Vagina (tissue), 2 donors: ENCODE data around the gene TMEM134. TPM values are rescaled to one million over a fixed set of nuclear protein-coding genes. Genes with fewer than 3 reads are reported as not detected.
"Not testable (repeated sequence)": the region's sequence is repeated elsewhere in the genome, so short reads cannot be mapped to it uniquely, and the experiment has no call there.

Source experiments
- DNase-seq, 2 donors: peaks; one replicate each; pipeline ENCODE4 v3.0.0-alpha.2; 2017; ENCODE audit errors: extremely low spot score in 2 of 2
- H3K27ac ChIP-seq: fragments of 200-600 bp; sonication (generic); one replicate; pipeline ENCODE4 v1.5.1; 2019
- H3K27me3 ChIP-seq: fragments of 200-600 bp; sonication (generic); one replicate; pipeline ENCODE4 v1.5.1; 2019
- H3K36me3 ChIP-seq, 2 donors: fragments of 200-600 bp; sonication (generic); one replicate each; pipeline ENCODE4 v1.5.1; 2017 to 2019
- H3K4me1 ChIP-seq: fragments of 200-600 bp; sonication (generic); one replicate; pipeline ENCODE4 v1.5.1; 2019
- H3K4me3 ChIP-seq, 2 donors: fragments of 200-600 bp; sonication (generic); 1 replicate in 1 of 2; 2 replicates in 1 of 2; pipeline ENCODE4 v1.5.1; 2016 to 2019
- H3K9me3 ChIP-seq: fragments of 200-600 bp; sonication (generic); one replicate; pipeline ENCODE4 v1.5.1; 2019
- POLR2A ChIP-seq, 2 donors: fragments of 450-650 bp; IDR thresholded peaks; one replicate each; pipeline ENCODE4 v1.6.1; 2017; ENCODE audit warnings: antibody characterized with exemption in 2 of 2, mild to moderate bottlenecking in 2 of 2, moderate library complexity in 2 of 2
- POLR2AphosphoS5 ChIP-seq, 2 donors: sonication (generic); formaldehyde crosslinking; IDR thresholded peaks; one replicate each; pipeline ENCODE4 v1.9.0; 2017; ENCODE audit warnings: antibody characterized with exemption in 2 of 2, mild to moderate bottlenecking in 2 of 2, low read depth in 1 of 2; ENCODE audit not compliant: insufficient read depth in 1 of 2
- intact Hi-C: fragments of 100-400 bp; cut with DNase I; formaldehyde crosslinking; loops from one replicate; pipeline ENCODE4 v1.15.1; 2023
- total RNA-seq: library from RNA; depleted of rRNA; stranded (reverse); fragments of >200 nt; gene quantifications from one replicate; pipeline ENCODE4 v1.2.3, GENCODE V29; 2016
- TF ChIP-seq, protein P1 (sequence below), 3 experiments: fragments of 450-650 bp in 2 of 3; fragments of 200-600 bp in 1 of 3; sonication (generic) in 1 of 3; IDR thresholded peaks; one replicate each; pipeline ENCODE4 v1.5.1; 2017 to 2019; ENCODE audit warnings: antibody characterized with exemption in 3 of 3, mild to moderate bottlenecking in 2 of 3, moderate library complexity in 2 of 3

Gene TMEM134
- total RNA-seq, 1 donor from 2014 or later: 88.6 TPM

DNA sequence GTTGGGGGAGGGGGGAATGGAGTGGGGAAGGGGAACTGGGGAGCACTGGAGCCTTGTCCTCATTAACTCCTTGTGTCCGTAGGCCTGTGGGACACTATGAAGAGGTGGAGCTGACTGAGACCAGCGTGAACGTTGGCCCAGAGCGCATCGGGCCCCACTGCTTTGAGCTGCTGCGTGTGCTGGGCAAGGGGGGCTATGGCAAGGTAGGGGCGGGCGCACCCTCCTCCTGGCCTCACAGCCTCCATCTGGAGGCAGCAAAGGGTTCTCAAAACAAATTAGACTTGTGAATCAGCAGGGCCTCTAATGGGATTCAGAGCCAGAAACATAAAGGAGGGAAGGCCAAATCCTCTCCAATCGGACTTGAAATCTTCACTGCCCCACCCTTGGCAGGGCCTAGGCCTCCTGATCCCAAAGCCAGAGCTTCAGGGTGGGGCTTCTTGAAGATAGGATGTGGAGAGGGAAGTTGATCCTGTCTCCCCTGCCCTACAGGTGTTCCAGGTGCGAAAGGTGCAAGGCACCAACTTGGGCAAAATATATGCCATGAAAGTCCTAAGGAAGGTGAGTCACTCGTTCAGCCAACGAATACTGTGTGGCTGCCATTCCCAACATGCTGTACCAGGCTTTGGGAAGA lies 39.9 kb downstream of the TMEM134 start:
- DNase-seq: no peak
- H3K4me1 ChIP-seq: peaks cover 29% of the 10 kb centered on the region
- H3K27ac ChIP-seq: peak overlapping the region; percentile 92
- TF ChIP-seq, protein P1, sequence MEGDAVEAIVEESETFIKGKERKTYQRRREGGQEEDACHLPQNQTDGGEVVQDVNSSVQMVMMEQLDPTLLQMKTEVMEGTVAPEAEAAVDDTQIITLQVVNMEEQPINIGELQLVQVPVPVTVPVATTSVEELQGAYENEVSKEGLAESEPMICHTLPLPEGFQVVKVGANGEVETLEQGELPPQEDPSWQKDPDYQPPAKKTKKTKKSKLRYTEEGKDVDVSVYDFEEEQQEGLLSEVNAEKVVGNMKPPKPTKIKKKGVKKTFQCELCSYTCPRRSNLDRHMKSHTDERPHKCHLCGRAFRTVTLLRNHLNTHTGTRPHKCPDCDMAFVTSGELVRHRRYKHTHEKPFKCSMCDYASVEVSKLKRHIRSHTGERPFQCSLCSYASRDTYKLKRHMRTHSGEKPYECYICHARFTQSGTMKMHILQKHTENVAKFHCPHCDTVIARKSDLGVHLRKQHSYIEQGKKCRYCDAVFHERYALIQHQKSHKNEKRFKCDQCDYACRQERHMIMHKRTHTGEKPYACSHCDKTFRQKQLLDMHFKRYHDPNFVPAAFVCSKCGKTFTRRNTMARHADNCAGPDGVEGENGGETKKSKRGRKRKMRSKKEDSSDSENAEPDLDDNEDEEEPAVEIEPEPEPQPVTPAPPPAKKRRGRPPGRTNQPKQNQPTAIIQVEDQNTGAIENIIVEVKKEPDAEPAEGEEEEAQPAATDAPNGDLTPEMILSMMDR (IDR thresholded peaks at IDR 0.05): no peak
- TF ChIP-seq POLR2A (IDR thresholded peaks at IDR 0.05): no peak
- TF ChIP-seq POLR2AphosphoS5 (IDR thresholded peaks at IDR 0.05; ENCODE audit: insufficient read depth in 1 of 2, low read depth in 1 of 2): peak in 1 of 2 donors; percentile 33
- no peaks in the 10 kb centered on the region for H3K27me3 ChIP-seq
- H3K9me3 ChIP-seq: no peaks in the 10 kb centered on the region
- intact Hi-C loops: no loop called here
- peaks cover 0 to 22% of the 10 kb centered on the region in 2 donors for H3K36me3 ChIP-seq
- peak overlapping the region; percentile 93 to 99 for H3K4me3 ChIP-seq

DNA sequence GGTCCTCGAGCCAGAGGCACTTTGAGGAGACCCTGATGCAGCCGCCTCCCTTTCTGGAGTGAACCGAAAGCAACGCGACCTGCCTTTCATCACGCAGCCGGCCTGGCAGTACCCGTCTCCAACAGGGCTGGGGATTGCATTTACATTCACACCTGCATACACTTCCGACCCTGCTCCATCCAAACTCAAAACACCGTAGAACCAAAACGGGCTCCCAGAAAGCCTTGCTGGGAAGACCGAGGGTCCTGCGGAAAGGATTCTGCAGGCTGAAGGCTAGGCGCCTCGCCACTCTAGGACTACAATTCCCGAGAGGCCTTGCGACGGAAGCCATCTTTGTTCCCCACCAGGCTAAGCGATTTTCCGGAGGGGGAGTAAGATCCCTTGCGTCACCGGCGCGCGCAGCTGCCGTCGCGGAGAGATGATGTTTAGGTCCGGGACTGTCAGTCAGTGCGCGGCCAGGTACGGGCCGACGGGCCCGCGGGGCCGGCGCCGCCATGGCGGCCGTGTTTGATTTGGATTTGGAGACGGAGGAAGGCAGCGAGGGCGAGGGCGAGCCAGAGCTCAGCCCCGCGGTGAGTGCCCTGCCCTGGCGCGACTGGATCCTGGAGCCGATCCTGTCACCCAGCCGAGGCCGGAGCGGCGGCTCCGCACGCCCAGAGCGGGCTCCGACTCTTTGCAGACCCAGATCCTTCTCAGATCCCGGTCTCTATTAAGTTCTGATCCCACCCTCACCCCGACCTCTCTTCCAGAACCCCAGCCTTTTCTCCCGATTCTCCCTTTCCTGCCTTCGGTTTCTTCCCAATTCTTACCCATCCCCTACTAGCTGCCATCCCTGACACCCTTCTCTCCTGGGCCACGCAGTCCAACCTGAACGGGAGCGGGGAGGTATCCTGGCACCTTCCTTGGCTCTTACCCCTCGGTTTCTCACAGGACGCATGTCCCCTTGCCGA lies 40.7 kb downstream of the TMEM134 start, which contains the start of gene RPS6KB2:
Gene RPS6KB2, plus strand, starts transcription at position 443 of the 950 bp plus-strand sequence. Its CDS starts 52 bp downstream, at position 495.
- intact Hi-C loops: no loop called here

DNA sequence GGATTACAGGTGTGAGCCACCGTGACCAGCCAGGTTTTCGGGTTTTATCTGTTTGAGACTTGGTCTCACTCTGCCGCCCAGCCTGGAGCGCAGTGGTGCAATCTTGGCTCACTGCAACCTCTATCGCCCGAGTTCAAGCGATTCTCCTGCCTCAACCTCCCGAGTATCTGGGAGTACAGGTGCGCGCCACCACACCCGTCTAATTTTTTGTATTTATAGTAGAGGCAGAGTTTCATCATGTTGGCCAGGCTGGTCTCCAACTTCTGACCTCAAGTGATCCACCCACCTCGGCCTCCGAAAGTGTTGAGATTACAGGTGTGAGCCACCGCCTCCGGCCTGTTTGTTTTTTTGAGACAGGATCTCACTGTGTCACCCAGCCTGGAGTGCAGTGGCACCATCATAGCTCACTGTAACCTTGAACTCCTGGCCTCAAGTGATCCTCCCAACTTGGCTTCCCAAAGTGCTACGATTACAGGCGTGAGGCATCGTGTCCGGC lies 41.6 kb downstream of the TMEM134 start:
- H3K27me3 ChIP-seq, intact Hi-C loops, H3K9me3 ChIP-seq, H3K36me3 ChIP-seq, DNase-seq: not testable (repeated sequence)
- Histone ChIP-seq H3K4me1 (peaks cover 29% of the 10 kb centered on the region), H3K27ac (peak overlapping the region; percentile 92), H3K4me3 (peak overlapping the region; percentile 93 to 99)

More for the DNA sequence above, 40.7 kb downstream of the TMEM134 start, which contains the start of gene RPS6KB2:
- peak within 1 kb of the TSS; percentile 92 for H3K27ac ChIP-seq
- peak within 1 kb of the TSS; percentile 93 to 99 for H3K4me3 ChIP-seq
- H3K4me1 ChIP-seq: peaks cover 29% of the 10 kb centered on the region
- TF ChIP-seq POLR2A (IDR thresholded peaks at IDR 0.05): peak; percentile 27 to 91
- peak; percentile 98 to 100 for TF ChIP-seq POLR2AphosphoS5 (IDR thresholded peaks at IDR 0.05; ENCODE audit: insufficient read depth in 1 of 2, low read depth in 1 of 2)
- TF ChIP-seq, protein P1 (IDR thresholded peaks at IDR 0.05): peak in 2 of 3 experiments; percentile 4 to 20
- H3K36me3 ChIP-seq: peaks cover 0 to 14% of the 10 kb centered on the region in 2 donors
- no peaks in the 10 kb centered on the region for H3K9me3 ChIP-seq
- H3K27me3 ChIP-seq: no peaks in the 10 kb centered on the region
- DNase-seq: peak in 1 of 2 donors; percentile 98

DNA sequence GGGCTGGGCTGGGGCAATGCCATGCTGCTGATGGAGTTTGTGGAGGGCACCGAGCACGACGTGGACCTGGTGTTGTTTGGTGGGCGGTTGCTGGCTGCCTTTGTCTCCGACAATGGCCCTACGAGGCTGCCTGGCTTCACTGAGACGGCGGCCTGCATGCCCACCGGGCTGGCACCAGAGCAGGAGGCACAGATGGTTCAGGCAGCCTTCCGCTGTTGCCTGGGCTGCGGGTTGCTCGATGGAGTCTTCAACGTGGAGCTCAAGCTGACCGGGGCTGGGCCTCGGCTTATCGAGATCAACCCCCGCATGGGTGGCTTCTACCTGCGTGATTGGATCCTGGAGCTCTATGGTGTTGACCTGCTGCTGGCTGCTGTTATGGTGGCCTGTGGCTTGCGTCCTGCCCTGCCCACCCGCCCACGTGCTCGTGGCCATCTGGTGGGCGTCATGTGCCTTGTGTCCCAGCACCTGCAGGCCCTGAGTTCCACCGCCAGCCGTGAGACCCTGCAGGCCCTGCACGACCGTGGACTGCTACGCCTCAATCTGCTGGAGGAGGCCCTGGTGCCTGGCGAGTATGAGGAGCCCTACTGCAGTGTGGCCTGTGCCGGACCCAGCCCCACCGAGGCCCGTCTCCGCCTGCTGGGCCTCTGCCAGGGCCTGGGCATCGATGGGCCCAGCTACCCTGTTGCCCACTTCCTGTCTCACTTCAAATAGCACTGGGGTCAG lies 45.0 kb downstream of the TMEM134 start:
- Histone ChIP-seq H3K4me3 (no peak overlapping the region), H3K27me3 (no peaks in the 10 kb centered on the region), H3K9me3 (no peaks in the 10 kb centered on the region), H3K27ac (no peak overlapping the region), H3K4me1 (peaks cover 32% of the 10 kb centered on the region), H3K36me3 (no peaks in the 10 kb centered on the region)
- TF ChIP-seq POLR2AphosphoS5 (IDR thresholded peaks at IDR 0.05; ENCODE audit: insufficient read depth in 1 of 2, low read depth in 1 of 2) (no peak), POLR2A (IDR thresholded peaks at IDR 0.05) (no peak)
- TF ChIP-seq, protein P1 (IDR thresholded peaks at IDR 0.05): no peak
- intact Hi-C loops: loop anchor here (5.0 kb wide), 1 partner anchor 43 kb away; the partner anchor contains the start of gene TMEM134
- DNase-seq: no peak

DNA sequence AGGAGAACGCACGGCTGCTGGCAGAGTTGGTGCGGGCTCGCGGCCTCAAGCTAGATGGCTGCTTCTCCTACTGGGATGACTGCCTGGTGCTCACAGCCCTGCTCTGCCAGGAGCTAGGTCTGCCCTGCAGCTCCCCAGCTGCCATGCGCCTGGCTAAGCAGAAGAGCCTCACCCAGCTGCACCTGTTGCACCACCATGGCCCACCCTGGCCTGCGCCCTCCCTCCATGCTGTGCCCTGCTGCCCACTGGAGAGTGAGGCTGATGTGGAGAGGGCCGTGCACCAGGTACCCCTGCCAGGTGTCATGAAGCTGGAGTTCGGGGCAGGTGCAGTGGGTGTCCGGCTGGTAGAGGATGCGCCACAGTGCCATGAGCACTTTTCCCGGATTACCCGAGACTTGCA lies 45.6 kb downstream of the TMEM134 start:
- H3K9me3 ChIP-seq: no peaks in the 10 kb centered on the region
- TF ChIP-seq POLR2A (IDR thresholded peaks at IDR 0.05) (no peak), POLR2AphosphoS5 (IDR thresholded peaks at IDR 0.05; ENCODE audit: insufficient read depth in 1 of 2, low read depth in 1 of 2) (no peak)
- TF ChIP-seq, protein P1 (IDR thresholded peaks at IDR 0.05): no peak
- no peak overlapping the region for H3K4me3 ChIP-seq
- intact Hi-C loops: loop anchor here (5.0 kb wide), 1 partner anchor 44 kb away; the partner anchor contains the start of gene TMEM134
- no peak for DNase-seq
- no peaks in the 10 kb centered on the region for H3K36me3 ChIP-seq
- no peak overlapping the region for H3K27ac ChIP-seq
- peaks cover 33% of the 10 kb centered on the region for H3K4me1 ChIP-seq
- no peaks in the 10 kb centered on the region for H3K27me3 ChIP-seq
